Glutamatergic neuron (in vitro differentiated cells): ENCODE measurements around the gene LRCH3. TPM values are rescaled to one million over a fixed set of nuclear protein-coding genes. Genes with fewer than 3 reads are reported as not detected.
"Not testable (repeated sequence)": the region's sequence is repeated elsewhere in the genome, so short reads cannot be mapped to it uniquely, and the experiment has no call there.

Experiments used
- DNase-seq: peaks from one replicate; pipeline ENCODE4 v3.0.0; 2022
- H3K27ac Mint-ChIP-seq: one replicate; pipeline ENCODE4 v1.8.0; 2020; ENCODE audit warnings: mild to moderate bottlenecking, mixed read lengths, inconsistent platforms; ENCODE audit not compliant: unreplicated experiment
- H3K27me3 Mint-ChIP-seq: one replicate; pipeline ENCODE4 v1.8.0; 2020; ENCODE audit warnings: mild to moderate bottlenecking, moderate library complexity, mixed read lengths, inconsistent platforms; ENCODE audit not compliant: unreplicated experiment
- H3K36me3 Mint-ChIP-seq: one replicate; pipeline ENCODE4 v1.8.0; 2020; ENCODE audit warnings: mild to moderate bottlenecking, mixed read lengths, inconsistent platforms; ENCODE audit not compliant: unreplicated experiment
- H3K4me1 Mint-ChIP-seq: one replicate; pipeline ENCODE4 v1.8.0; 2020; ENCODE audit warnings: mild to moderate bottlenecking, low read depth, mixed read lengths, inconsistent platforms; ENCODE audit not compliant: unreplicated experiment
- H3K4me3 Mint-ChIP-seq: one replicate; pipeline ENCODE4 v1.8.0; 2020; ENCODE audit warnings: mild to moderate bottlenecking, mixed read lengths, inconsistent platforms; ENCODE audit not compliant: unreplicated experiment
- H3K9me3 Mint-ChIP-seq: one replicate; pipeline ENCODE4 v1.8.0; 2020; ENCODE audit warnings: mild to moderate bottlenecking, moderate library complexity, mixed read lengths, inconsistent platforms; ENCODE audit not compliant: unreplicated experiment
- CTCF ChIP-seq: fragments of 200-600 bp; sonication (generic); IDR thresholded peaks from one replicate; pipeline ENCODE4 v1.5.0; 2021; ENCODE audit not compliant: partially characterized antibody, unreplicated experiment
- total RNA-seq: library from RNA; stranded (reverse); fragmentation: NEBNext Ultra II Directional; extraction: Animal tissue kit (Norgen Biotek cat#: 25700); gene quantifications from one replicate; pipeline ENCODE4 v1.2.1, GENCODE V29; 2021; ENCODE audit not compliant: unreplicated experiment

LRCH3 gene
- total RNA-seq, 1 donor from 2014 or later, result 79.0 TPM

- Mint-ChIP-seq H3K36me3 (no peaks in the 10 kb centered on the region), H3K9me3 (peaks cover 2% of the 10 kb centered on the region), H3K4me3 (no peak overlapping the region), H3K4me1 (no peaks in the 10 kb centered on the region), H3K27me3 (no peaks in the 10 kb centered on the region), H3K27ac (no peak overlapping the region)
- DNase-seq, result no peak
- no peak for TF ChIP-seq CTCF
These were observed 121.9 kb downstream of the LRCH3 start for GRCh38 chr3:197912741-197913476.

GRCh38 chr3:197913641-197914380, 122.8 kb downstream of the LRCH3 start:
- no peaks in the 10 kb centered on the region for H3K36me3 Mint-ChIP-seq
- no peak overlapping the region for H3K27ac Mint-ChIP-seq
- peaks cover 2% of the 10 kb centered on the region for H3K9me3 Mint-ChIP-seq

GRCh38 chr3:197921429-197922275, 130.6 kb downstream of the LRCH3 start:
- not testable (repeated sequence) for H3K27ac Mint-ChIP-seq, H3K4me1 Mint-ChIP-seq, H3K9me3 Mint-ChIP-seq

More at GRCh38 chr3:197913641-197914380, 122.8 kb downstream of the LRCH3 start:
- TF ChIP-seq CTCF, result no peak
- H3K4me1 Mint-ChIP-seq, result no peaks in the 10 kb centered on the region
- no peak overlapping the region for H3K4me3 Mint-ChIP-seq
- H3K27me3 Mint-ChIP-seq, result no peaks in the 10 kb centered on the region
- no peak for DNase-seq

GRCh38 chr3:197926418-197926817, 135.4 kb downstream of the LRCH3 start:
- Mint-ChIP-seq H3K4me1 (no peaks in the 10 kb centered on the region), H3K27ac (no peak overlapping the region), H3K9me3 (no peaks in the 10 kb centered on the region), H3K27me3 (peaks cover 2% of the 10 kb centered on the region), H3K36me3 (no peaks in the 10 kb centered on the region), H3K4me3 (no peak overlapping the region)
- peak; percentile 45 for TF ChIP-seq CTCF
- no peak for DNase-seq

More at GRCh38 chr3:197921429-197922275, 130.6 kb downstream of the LRCH3 start:
- H3K36me3 Mint-ChIP-seq, DNase-seq, H3K4me3 Mint-ChIP-seq, H3K27me3 Mint-ChIP-seq: not testable (repeated sequence)

- H3K27me3 Mint-ChIP-seq, H3K9me3 Mint-ChIP-seq, H3K4me1 Mint-ChIP-seq, H3K27ac Mint-ChIP-seq, H3K36me3 Mint-ChIP-seq, H3K4me3 Mint-ChIP-seq, DNase-seq: not testable (repeated sequence)
These were observed 136.5 kb downstream of the LRCH3 start for GRCh38 chr3:197927578-197927977.
